Amygdala (tissue), 56 donors: ENCODE measurements around the gene DNAAF5.

ENCODE experiments used
- DNase-seq, 56 donors: peaks; one replicate each; lab custom pipeline; 2025; lab: John Stamatoyannopoulos, UW

Gene DNAAF5

DNA sequence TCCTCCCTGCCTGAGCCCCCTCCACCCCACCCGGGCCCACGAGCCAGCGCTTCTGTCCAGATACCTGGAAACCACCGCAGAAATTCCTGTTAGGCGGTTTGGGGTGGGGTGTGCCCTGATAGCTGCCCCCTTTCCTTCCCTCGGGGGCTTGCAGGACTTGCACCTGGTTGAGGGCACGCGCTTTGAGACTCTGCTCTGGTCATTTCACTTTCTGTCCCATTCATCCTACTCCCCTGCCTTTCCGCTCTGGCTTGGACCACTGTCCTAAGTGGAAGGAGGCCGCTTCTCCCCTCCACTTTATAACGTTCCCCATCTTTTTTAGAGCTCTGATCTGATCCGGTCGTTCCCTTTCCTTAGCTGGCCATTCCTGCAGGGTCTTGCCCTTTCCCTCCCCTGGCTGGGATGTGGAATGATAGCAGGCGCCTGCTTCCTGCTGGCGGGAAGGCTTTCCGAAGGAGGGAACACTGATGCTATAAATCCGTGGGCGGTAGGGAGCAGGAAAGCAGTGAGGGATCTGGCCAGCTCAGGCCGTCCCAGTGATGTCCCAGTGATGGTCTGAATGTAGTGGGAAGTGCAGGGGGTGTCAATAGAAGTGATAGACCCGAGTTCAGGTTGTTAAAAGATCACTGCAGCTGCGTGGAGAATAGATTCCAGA is 1.4 kb downstream of the DNAAF5 start:
- no peak for DNase-seq

- no peak for DNase-seq
Measured at GRCh38 chr7:728602-729001, 2.1 kb downstream of the DNAAF5 start.

DNA sequence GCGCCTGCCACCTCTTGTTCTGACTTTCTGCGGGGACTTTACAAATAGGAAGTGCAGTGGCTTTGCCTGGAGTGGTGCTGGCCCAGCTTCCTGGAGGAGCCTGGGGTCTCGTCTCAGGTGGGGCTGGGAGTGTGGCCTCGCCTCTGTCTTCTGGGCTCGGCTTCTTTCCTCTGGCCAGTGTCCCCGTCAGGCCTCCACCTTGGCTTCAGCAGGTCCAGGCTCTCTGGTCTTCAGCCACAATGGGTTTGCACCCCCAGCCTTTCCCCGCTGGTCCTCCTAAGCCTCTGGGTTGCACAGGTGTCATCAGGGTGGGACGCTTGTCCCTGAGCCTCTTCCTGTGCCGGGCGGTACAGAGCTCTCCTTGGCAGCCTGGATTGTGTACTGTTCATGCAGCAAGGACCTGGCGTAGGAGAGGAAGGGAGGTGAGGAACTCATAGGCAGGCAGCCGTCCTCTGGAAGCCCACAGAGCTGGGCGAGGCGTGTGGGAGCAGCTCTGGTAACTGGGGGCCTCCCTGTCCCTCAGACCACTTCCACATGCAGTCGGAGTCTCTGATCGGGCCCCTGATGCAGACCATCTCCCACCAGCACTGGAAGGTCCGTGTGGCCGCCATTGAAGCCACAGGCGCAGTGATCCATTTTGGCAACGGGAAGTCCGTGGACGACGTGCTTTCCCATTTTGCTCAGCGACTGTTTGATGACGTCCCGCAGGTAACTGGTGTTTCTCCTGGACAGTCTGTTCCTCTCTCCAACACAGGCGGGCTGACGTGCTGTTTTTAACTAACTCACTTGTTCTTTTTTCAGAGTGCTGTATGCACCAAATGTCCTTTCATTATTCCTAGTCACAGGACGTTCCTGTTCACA is 2.9 kb downstream of the DNAAF5 start:
- DNase-seq = no peak

DNA sequence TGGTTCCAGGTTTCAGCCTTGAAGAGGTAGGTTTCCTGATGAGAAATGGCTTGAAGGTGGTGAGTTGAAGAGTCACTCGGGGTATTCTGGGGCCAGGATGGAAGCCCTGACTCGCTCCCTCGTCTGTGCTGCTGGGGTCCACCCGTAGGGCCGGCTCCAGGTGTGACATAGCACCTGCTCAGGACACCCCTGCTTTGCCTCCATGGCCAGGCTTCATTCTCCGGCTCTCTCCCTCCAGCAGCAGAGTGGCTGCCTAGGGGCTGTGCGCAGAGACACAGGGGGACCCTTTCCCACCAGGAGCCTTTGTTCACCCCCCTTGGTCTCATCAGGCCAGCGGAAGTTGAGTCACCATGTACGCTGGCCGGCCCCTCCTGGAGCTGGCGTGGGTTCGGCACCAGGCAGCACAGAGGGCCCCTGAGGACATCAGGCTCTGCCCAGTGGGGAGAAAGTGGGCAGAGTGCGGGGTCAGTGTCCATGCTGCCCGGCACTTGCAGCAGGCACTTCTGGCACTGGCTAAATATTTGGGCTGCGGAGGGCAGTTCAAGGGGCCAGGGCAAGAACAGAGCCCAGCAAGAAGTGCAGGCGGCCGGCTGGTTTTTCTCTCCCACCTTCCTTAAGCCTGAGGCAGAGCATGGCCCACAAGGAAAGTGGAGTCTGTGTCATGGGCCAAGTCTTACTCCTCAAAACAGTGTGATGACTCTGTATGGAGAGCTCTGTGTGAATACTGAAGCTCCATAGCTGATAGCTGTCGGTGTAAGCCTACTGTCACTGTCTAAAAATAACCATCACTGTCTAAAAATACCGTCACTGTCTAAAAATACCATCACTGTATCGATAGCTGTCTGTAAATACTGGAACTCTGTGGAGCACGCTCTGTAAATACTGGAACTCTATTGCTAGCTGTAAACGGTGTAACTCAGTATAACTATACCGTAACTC is 4.3 kb downstream of the DNAAF5 start:
- no peak for DNase-seq

- no peak for DNase-seq
Measured at GRCh38 chr7:731440-732085, 5.1 kb downstream of the DNAAF5 start.

DNA sequence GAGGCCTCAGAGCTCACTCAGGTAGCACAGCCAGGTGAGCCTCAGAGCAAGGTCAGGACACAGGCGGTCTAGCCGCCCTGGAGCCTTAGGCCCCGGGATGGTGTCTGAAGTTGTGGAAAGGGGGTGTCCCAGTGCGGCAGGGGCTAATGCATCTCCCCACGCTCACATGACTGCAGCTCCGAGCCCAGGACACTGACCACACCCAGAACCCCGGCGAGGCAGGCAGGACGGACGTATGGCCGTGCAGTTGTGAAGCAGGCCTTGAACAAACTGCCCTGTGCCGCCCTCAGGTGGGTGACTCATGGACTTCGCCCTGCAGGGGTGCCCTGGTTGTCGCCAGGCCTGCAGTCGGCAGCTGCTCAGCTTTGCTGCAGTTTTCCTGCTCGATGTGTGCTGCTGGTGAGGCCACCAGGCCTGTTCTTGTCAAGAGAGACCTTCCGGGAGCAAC is 5.6 kb downstream of the DNAAF5 start:
- no peak for DNase-seq

- DNase-seq = no peak
Measured at GRCh38 chr7:732556-732955, 6.1 kb downstream of the DNAAF5 start.

DNA sequence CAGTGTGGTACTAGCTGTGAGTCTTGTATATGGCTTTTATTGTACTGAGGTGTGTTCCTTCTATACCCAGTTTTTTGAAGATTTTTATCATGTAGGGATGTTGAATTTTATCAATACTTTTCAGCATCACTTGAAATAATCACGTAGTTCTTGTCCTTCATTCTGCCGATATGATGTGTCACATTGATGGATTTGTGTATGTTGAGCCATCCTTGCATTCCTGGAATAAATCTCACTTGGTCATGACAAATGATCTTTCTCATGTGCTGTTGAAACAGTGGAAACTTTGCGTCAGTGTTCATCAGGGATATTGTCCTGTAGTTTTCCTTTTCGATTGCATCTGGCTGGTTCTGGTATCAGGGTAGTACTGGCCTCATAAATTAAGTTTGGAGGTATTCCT is 7.7 kb downstream of the DNAAF5 start:
- DNase-seq = no peak

- no peak for DNase-seq
Measured at GRCh38 chr7:734808-735207, 8.3 kb downstream of the DNAAF5 start.

DNA sequence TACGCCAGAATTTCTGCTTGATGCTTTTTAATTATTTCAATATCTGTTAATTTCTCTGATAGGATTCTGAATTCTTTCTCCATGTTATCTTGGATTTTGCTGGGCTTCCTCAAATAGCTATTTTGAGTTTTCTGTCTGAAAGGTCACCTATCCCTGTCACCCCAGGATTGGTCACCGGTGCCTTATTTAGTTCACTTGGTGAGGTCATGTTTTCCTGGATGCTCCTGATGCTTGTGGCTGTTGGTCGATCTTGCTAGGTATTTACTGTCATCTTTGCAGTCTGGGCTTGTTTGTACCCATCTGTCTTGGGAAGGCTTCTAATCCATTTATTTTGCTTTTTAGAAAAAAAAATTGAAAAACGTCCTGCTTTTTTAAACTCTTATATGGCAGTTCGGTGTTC is 11.7 kb downstream of the DNAAF5 start:
- no peak for DNase-seq

- DNase-seq = no peak
Measured at GRCh38 chr7:738723-739454, 12.4 kb downstream of the DNAAF5 start.

- no peak for DNase-seq
Measured at GRCh38 chr7:739455-739982, 13.0 kb downstream of the DNAAF5 start.

DNA sequence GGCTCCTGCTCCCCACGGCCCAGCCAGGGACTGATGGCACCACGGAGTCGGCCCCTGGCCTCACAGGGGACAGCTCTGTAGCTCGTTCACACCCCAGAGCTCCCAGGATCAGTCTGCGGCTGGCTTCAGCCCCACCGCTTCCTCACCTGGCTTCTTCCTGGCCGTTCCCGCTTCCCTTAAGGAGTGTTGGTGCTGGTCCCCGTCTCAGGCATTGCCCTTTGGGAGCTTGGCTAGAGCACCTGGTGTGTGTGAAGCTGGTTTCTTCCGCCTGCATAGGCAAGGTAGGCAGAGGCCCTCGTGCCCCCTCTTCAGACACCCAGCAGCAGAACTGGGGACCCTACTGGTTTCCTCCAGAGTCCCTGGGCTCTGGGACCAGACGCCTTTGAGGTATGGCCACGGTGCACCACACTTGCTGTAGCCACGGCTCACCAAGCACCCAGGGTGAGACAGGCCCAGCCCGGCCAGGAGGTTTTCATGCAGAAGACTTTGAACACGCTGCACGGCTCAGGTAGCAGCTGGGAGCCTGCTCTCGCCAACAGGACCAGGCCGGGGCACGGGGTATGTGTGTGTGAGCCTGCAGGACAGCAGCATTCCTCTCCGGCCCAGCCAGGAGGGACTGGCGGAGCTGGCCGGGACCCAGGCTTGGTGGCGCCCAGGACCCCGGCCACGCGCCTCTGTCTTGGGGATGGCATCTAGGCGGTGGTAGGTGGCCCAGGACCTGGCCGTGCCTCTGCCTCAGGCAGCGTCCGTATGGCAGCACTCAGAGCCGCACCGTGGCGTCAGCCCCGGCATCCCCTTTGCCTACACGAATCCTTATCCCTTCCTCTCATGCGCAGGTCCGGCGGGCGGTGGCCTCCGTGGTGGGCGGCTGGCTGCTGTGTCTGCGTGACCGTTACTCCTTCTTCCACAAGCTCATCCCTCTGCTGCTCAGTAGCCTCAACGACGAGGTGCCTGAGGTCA is 13.8 kb downstream of the DNAAF5 start:
- no peak for DNase-seq

DNA sequence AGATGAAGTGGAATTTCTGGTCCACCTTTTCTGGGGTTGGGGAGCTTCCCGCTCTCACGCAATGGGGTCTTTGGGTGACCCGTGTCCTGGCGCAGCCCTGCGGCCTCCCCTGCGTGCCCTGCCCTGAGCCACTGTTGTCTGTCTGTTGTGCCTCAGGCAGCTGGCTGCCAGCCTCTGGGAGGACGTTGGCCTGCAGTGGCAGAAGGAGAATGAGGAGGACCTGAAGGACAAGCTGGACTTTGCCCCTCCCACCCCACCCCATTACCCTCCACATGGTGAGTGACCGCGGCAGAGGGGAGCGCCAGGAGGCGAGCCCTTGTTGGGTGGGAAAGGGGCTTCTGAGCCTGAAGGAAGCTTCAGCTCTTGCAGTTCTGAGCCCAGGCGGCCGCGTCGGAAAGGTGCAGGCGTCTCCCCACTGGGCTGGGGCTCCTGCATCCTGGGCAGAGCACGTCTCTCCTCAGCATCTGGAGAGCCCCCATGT is 14.7 kb downstream of the DNAAF5 start:
- no peak for DNase-seq

DNA sequence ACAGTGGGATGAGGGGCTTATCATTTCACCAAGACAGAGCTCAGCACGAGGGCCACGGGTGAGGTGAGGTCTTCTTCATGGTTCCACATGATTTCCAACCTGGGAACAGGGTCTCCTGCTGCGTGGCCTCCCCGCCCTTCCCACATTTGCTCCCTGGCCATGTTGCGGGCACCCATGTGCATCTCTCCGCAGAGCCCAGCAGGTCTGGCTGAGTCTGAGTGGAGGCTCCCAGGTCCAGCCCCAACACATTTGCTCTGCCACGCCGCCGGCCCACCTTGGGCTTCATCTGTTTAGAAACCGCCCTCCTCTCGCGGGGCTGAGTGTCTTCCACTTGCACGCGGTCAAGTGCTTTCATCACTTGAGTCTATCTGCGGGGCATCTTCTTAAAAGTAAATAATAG is 15.4 kb downstream of the DNAAF5 start:
- DNase-seq = no peak

- no peak for DNase-seq
Measured at GRCh38 chr7:742791-743190, 16.3 kb downstream of the DNAAF5 start.

- DNase-seq = peak in 1 of 56 donors; percentile 3
Measured at GRCh38 chr7:743341-744127, 17.0 kb downstream of the DNAAF5 start.
